Activated CD4-positive, CD25-positive, alpha-beta regulatory T cell treated with anti-CD3 and anti-CD28 coated beads, Interleukin-2, amount 50 U/mL, for 72 hours (primary cell): ENCODE measurements around the gene BCOR.

Experiments used
- DNase-seq: peaks from one replicate; pipeline ENCODE4 v3.0.0; 2021

The BCOR gene

GRCh38 chrX:40083120-40083978 is 14.4 kb downstream of the BCOR start:
- no peak for DNase-seq

GRCh38 chrX:40082447-40083119 is 15.2 kb downstream of the BCOR start:
- DNase-seq: no peak

GRCh38 chrX:40081679-40082068 is 16.1 kb downstream of the BCOR start:
- DNase-seq: no peak

- no peak for DNase-seq
Measured at GRCh38 chrX:40080894-40081678, 16.7 kb downstream of the BCOR start.

- no peak for DNase-seq
Measured at GRCh38 chrX:40079572-40079971, 18.2 kb downstream of the BCOR start.

GRCh38 chrX:40078489-40079227 is 19.1 kb downstream of the BCOR start:
- no peak for DNase-seq

- DNase-seq: no peak
Measured at GRCh38 chrX:40077906-40078305, 19.9 kb downstream of the BCOR start.

- no peak for DNase-seq
Measured at GRCh38 chrX:40076750-40077575, 20.8 kb downstream of the BCOR start.

GRCh38 chrX:40074959-40075332 is 22.8 kb downstream of the BCOR start:
- DNase-seq: no peak

- no peak for DNase-seq
Measured at GRCh38 chrX:40074080-40074958, 23.4 kb downstream of the BCOR start.

GRCh38 chrX:40073439-40074054 is 24.2 kb downstream of the BCOR start:
- DNase-seq: no peak

- no peak for DNase-seq
Measured at GRCh38 chrX:40072246-40072645, 25.5 kb downstream of the BCOR start.

- DNase-seq: no peak
Measured at GRCh38 chrX:40068048-40068447, 29.7 kb downstream of the BCOR start.

GRCh38 chrX:40066700-40067099 is 31.1 kb downstream of the BCOR start:
- no peak for DNase-seq

- DNase-seq: no peak
Measured at GRCh38 chrX:40065296-40066046, 32.3 kb downstream of the BCOR start.

GRCh38 chrX:40064055-40064597 is 33.6 kb downstream of the BCOR start:
- no peak for DNase-seq

GRCh38 chrX:40063555-40063954 is 34.2 kb downstream of the BCOR start:
- DNase-seq: no peak

- DNase-seq: no peak
Measured at GRCh38 chrX:40062525-40063155, 35.1 kb downstream of the BCOR start.
